GM13976 (cell line): ENCODE data around the gene DIP2B.

ENCODE experiments used
- DNase-seq: peaks from one replicate; pipeline ENCODE4 v3.0.0; 2012; ENCODE audit warnings: low spot score
- in situ Hi-C: fragments of 300-500 bp; cut with MboI; formaldehyde crosslinking; loops from one replicate; pipeline ENCODE4 v1.12.0; 2022; ENCODE audit warnings: low sequenced_read_pairs, mixed read lengths, inconsistent platforms; ENCODE audit not compliant: unreplicated experiment
- TF ChIP-seq, protein P1 (sequence below): IDR thresholded peaks from 2 replicates; pipeline ENCODE4 v1.5.1; 2012; ENCODE audit warnings: borderline replicate concordance, mild to moderate bottlenecking; ENCODE audit not compliant: insufficient read depth; ENCODE audit errors: extremely low read depth, missing control alignments, control extremely low read depth

Gene DIP2B

DNA sequence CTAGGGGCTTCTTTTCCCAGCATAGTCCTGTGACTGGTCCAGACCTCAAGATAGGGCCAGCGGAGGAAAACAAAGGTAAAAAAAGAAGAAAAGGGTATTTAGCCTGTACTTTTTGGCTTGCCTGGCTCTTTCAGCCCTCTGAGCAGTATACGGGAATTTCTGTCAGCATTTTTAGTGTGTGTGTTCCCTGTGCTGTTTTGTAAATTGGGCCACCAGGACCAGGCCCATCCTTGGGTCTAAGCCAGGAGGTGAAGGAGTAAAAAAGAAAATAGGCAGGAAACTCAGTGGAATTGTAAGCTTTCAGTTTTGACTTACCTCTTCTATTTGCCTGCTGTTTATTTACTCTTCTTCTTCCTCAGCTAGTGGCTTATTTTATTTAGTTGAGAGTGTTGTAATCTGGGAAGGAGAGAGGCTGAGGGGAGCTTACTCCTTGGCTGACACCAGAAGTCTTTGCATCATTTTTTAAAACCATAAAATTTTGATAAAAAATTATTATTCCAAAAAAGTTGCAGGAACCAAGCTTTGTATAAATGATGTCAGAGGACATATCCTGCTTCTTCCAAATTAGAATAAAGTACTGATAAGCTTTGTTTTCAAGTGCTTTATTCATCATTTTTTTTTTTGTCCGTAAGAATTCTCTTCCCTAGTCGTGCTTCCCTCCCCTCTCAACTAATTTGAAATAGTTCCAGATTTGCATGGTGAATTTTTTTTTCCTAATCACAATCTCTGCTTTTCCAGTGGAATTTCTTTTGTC, 63.7 kb downstream of the DIP2B start:
- in situ Hi-C loops: no loop called here
- TF ChIP-seq, protein P1, sequence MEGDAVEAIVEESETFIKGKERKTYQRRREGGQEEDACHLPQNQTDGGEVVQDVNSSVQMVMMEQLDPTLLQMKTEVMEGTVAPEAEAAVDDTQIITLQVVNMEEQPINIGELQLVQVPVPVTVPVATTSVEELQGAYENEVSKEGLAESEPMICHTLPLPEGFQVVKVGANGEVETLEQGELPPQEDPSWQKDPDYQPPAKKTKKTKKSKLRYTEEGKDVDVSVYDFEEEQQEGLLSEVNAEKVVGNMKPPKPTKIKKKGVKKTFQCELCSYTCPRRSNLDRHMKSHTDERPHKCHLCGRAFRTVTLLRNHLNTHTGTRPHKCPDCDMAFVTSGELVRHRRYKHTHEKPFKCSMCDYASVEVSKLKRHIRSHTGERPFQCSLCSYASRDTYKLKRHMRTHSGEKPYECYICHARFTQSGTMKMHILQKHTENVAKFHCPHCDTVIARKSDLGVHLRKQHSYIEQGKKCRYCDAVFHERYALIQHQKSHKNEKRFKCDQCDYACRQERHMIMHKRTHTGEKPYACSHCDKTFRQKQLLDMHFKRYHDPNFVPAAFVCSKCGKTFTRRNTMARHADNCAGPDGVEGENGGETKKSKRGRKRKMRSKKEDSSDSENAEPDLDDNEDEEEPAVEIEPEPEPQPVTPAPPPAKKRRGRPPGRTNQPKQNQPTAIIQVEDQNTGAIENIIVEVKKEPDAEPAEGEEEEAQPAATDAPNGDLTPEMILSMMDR: no peak
- no peak for DNase-seq

GRCh38 chr12:50569321-50569720, 64.5 kb downstream of the DIP2B start:
- in situ Hi-C loops: no loop called here
- DNase-seq: no peak
- TF ChIP-seq, protein P1: no peak

DNA sequence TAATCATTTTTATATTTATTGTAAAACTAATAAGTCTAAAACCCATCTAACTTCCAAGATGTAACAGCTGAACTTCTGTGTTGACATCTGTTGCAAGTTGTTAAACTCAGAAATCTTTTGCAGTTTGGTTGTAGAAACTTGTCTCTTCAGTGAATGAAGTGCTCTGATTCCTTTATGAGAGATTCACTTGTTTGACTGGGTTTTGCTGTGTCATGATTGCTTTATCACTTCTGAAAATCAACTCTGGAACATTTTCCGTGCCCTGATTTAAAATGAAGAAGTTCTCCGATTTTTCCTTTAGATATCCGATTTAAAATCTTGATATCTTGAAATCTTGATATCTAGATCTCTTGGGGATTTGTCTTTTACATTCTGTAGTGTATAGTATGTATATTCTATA, 65.1 kb downstream of the DIP2B start:
- no peak for DNase-seq
- TF ChIP-seq, protein P1: no peak
- in situ Hi-C loops: no loop called here

GRCh38 chr12:50571786-50572185, 67.0 kb downstream of the DIP2B start:
- in situ Hi-C loops: no loop called here
- TF ChIP-seq, protein P1: no peak
- no peak for DNase-seq

- no peak for DNase-seq
- TF ChIP-seq, protein P1: no peak
- in situ Hi-C loops: no loop called here
These were observed 67.5 kb downstream of the DIP2B start for GRCh38 chr12:50572287-50572686.

DNA sequence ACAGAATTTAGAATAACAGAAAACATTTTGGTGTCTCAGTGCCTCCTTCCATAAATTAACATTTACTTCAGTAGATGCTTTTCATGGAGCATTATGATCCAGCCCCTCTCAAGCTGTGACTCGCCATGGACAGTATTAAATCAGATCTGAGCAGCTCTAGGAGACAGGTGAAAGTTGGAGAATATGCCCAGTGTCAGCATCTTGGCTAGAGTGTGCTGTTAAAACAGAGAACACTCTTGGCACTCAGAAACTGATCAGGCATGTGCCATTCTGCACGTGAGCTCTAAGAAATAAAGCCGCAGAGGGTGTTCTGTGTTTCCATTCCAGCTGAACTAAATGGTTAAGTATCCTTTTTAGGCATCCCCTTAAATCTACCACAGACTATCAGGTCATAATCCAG, 68.0 kb downstream of the DIP2B start:
- DNase-seq: no peak
- TF ChIP-seq, protein P1: no peak

More for the DNA sequence above, 68.0 kb downstream of the DIP2B start:
- in situ Hi-C loops: no loop called here
